Esophagus squamous epithelium (tissue), 4 donors: ENCODE results near the gene SPPL2B.

Experiments used
- POLR2A ChIP-seq, 4 donors: fragments of 450-650 bp; IDR thresholded peaks; one replicate each; pipeline ENCODE4 v1.6.1; 2017; ENCODE audit warnings: antibody characterized with exemption in 4 of 4, mild to moderate bottlenecking in 4 of 4, moderate library complexity in 3 of 4
- TF ChIP-seq, protein P1 (sequence below), 6 experiments: fragments of 450-650 bp in 4 of 6; fragments of 200-600 bp in 2 of 6; sonication (generic) in 2 of 6; IDR thresholded peaks; one replicate each; pipeline ENCODE4 v1.5.1; 2016 to 2019; ENCODE audit warnings: antibody characterized with exemption in 6 of 6, mild to moderate bottlenecking in 4 of 6, moderate library complexity in 4 of 6

DNA sequence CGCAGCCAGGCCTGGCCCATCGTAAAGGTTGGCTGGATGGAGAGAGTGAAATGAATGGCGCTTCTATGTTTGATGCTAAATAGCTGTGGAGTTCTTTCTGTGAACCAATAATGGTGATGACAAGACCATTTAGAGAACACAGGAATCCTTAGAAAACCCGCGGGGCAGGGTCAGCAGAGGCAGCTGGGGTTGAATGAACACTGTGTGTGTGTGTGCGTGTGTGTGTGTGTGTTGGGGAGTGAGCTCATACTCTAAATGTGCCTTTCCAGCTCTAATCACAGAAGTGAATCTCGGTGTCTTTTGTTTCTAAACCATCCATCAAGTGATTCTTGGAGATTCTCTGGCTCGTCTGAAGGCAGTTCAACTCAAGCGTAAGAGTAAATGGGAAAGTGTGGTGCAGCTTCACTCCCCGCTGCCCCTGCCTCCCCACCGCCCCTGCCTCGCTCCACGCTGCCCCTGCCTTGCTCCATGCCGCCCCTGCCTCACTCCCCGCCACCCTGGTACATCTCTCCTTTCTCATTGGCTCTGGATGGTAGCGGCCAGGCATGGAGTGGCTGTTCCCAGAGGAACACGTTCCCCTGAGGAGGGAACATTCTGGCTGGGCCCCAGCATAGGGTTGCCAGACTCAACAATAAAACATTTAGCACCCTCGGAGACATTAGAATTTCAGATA is 52.8 kb downstream of the SPPL2B start:
- TF ChIP-seq, protein P1, sequence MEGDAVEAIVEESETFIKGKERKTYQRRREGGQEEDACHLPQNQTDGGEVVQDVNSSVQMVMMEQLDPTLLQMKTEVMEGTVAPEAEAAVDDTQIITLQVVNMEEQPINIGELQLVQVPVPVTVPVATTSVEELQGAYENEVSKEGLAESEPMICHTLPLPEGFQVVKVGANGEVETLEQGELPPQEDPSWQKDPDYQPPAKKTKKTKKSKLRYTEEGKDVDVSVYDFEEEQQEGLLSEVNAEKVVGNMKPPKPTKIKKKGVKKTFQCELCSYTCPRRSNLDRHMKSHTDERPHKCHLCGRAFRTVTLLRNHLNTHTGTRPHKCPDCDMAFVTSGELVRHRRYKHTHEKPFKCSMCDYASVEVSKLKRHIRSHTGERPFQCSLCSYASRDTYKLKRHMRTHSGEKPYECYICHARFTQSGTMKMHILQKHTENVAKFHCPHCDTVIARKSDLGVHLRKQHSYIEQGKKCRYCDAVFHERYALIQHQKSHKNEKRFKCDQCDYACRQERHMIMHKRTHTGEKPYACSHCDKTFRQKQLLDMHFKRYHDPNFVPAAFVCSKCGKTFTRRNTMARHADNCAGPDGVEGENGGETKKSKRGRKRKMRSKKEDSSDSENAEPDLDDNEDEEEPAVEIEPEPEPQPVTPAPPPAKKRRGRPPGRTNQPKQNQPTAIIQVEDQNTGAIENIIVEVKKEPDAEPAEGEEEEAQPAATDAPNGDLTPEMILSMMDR (IDR thresholded peaks at IDR 0.05), result no peak
- TF ChIP-seq POLR2A (IDR thresholded peaks at IDR 0.05), result no peak
